Vagina (tissue), 2 donors: ENCODE measurements around the gene ADCY1.

Experiments used
- CTCF ChIP-seq, 3 experiments: fragments of 450-650 bp in 2 of 3; fragments of 200-600 bp in 1 of 3; sonication (generic) in 1 of 3; IDR thresholded peaks; one replicate each; pipeline ENCODE4 v1.5.1; 2017 to 2019; ENCODE audit warnings: antibody characterized with exemption in 3 of 3, mild to moderate bottlenecking in 2 of 3, moderate library complexity in 2 of 3
- POLR2A ChIP-seq, 2 donors: fragments of 450-650 bp; IDR thresholded peaks; one replicate each; pipeline ENCODE4 v1.6.1; 2017; ENCODE audit warnings: antibody characterized with exemption in 2 of 2, mild to moderate bottlenecking in 2 of 2, moderate library complexity in 2 of 2
- POLR2AphosphoS5 ChIP-seq, 2 donors: sonication (generic); formaldehyde crosslinking; IDR thresholded peaks; one replicate each; pipeline ENCODE4 v1.9.0; 2017; ENCODE audit warnings: antibody characterized with exemption in 2 of 2, mild to moderate bottlenecking in 2 of 2, low read depth in 1 of 2; ENCODE audit not compliant: insufficient read depth in 1 of 2

- TF ChIP-seq CTCF (IDR thresholded peaks at IDR 0.05) (no peak), POLR2AphosphoS5 (IDR thresholded peaks at IDR 0.05; ENCODE audit: insufficient read depth in 1 of 2, low read depth in 1 of 2) (no peak), POLR2A (IDR thresholded peaks at IDR 0.05) (no peak)
Observed at GRCh38 chr7:45573661-45574415, at the start of gene ADCY1.
